Transverse colon (tissue), 4 donors: ENCODE data around the gene DZANK1. TPM values are rescaled to one million over a fixed set of nuclear protein-coding genes. Genes with fewer than 3 reads are reported as not detected.
"Not testable (repeated sequence)": the region's sequence is repeated elsewhere in the genome, so short reads cannot be mapped to it uniquely, and the experiment has no call there.

ENCODE experiments used
- DNase-seq: peaks from one replicate; pipeline ENCODE4 v3.0.0-alpha.2; 2019
- H3K27ac ChIP-seq, 4 donors: fragments of 200-600 bp; sonication (generic); 2 replicates each; pipeline ENCODE4 v1.5.1; 2016 to 2018; ENCODE audit warnings: inconsistent platforms in 4 of 4
- H3K27me3 ChIP-seq: fragments of 200-600 bp; sonication (generic); 2 replicates; pipeline ENCODE4 v1.5.1; 2017; ENCODE audit warnings: inconsistent platforms
- H3K36me3 ChIP-seq, 4 donors: fragments of 200-600 bp; sonication (generic); 2 replicates each; pipeline ENCODE4 v1.5.1; 2017 to 2019; ENCODE audit warnings: inconsistent platforms in 4 of 4
- H3K4me1 ChIP-seq, 4 donors: fragments of 200-600 bp; sonication (generic); 2 replicates each; pipeline ENCODE4 v1.5.1; 2017 to 2020; ENCODE audit warnings: inconsistent platforms in 4 of 4
- H3K4me3 ChIP-seq, 4 donors: fragments of 200-600 bp; sonication (generic); 1 replicate in 1 of 4; 2 replicates in 3 of 4; pipeline versions ENCODE4 v1.5.1 to v1.6.1; 2017 to 2019; ENCODE audit warnings: inconsistent platforms in 4 of 4
- H3K9me3 ChIP-seq, 2 donors: fragments of 200-600 bp; sonication (generic); 2 replicates each; pipeline ENCODE4 v1.5.1; 2017 to 2019; ENCODE audit warnings: inconsistent platforms in 2 of 2
- EP300 ChIP-seq: sonication (generic); formaldehyde crosslinking; IDR thresholded peaks from one replicate; pipeline ENCODE4 v1.6.1; 2017; ENCODE audit warnings: antibody characterized with exemption, low read depth
- POLR2A ChIP-seq: fragments of 450-650 bp; IDR thresholded peaks from one replicate; pipeline ENCODE4 v1.6.1; 2016; ENCODE audit warnings: antibody characterized with exemption, mild to moderate bottlenecking, moderate library complexity
- POLR2AphosphoS5 ChIP-seq, 3 donors: sonication (generic); formaldehyde crosslinking; IDR thresholded peaks; one replicate each; pipeline ENCODE4 v1.6.1; 2016; ENCODE audit warnings: antibody characterized with exemption in 3 of 3
- WGBS, 2 donors: methylation state at CpG; one replicate each; pipeline ENCODE4 v1.1.5; 2018; ENCODE audit warnings: low coverage in 1 of 2; 5-methylcytosine and 5-hydroxymethylcytosine counted together
- in situ Hi-C, 4 donors: fragments of 200-750 bp; cut with MboI; loops; one replicate each; pipeline versions ENCODE4 v1.15.0 to v1.15.1; 2017; ENCODE audit warnings: low sequenced_read_pairs in 3 of 4, low pct_ligation_motif_present in 1 of 4, low pct_unique_long_range_greater_than_20kb in 1 of 4
- intact Hi-C: fragments of 100-400 bp; cut with DNase I; formaldehyde crosslinking; loops from one replicate; pipeline ENCODE4 v1.15.1; 2023; ENCODE audit warnings: low total_unique reads
- total RNA-seq, 4 donors: library from RNA; depleted of rRNA; stranded (reverse); fragments of >200 nt; gene quantifications; one replicate each; pipeline ENCODE4 v1.1.0, GENCODE V29; 2016
- TF ChIP-seq, protein P1 (sequence below), 5 experiments: fragments of 200-600 bp in 3 of 5; fragments of 450-650 bp in 2 of 5; sonication (generic) in 3 of 5; IDR thresholded peaks; 1 replicate in 2 of 5; 2 replicates in 3 of 5; pipeline ENCODE4 v1.5.1; 2016 to 2017; ENCODE audit warnings: antibody characterized with exemption in 5 of 5, inconsistent platforms in 3 of 5, mild to moderate bottlenecking in 2 of 5, moderate library complexity in 1 of 5

DZANK1 gene
- total RNA-seq, 4 donors from 2014 or later: 1.2 to 3.8 (median 1.8) TPM

DNA sequence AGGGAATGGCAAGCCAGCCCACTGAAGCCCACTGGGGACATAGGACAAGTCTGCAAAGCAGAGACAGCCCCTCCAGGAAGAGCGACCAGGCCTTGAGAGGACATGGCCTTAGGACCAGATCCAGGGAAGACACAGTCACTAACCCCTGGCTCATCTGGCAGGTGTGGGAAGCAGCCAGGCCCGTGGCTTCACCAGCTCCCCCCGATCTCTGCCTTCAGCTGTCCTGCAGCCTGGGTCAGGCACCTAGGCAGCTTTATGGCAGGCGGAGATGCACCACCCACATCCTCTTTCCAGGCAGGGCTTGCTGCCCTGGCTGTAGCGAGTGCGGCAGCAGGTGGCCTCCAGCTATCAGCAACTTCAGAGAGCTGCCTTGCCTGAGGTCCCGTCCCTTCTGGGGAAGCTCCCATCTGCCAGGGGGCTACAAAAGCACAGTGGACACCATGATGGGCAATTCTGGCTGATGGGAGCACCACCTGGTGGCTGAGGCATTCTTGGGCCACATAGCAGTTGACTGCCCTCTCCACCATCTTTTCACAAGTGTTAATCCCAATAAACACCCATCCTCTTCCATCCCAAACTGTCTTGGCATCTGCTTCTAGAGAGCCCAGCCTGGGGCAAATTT, 85.8 kb downstream of the DZANK1 start:
- no peaks in the 10 kb centered on the region for H3K9me3 ChIP-seq
- intact Hi-C loops: no loop called here
- in situ Hi-C loops: no loop called here
- TF ChIP-seq POLR2AphosphoS5 (IDR thresholded peaks at IDR 0.05): no peak
- no peak for TF ChIP-seq EP300
- TF ChIP-seq, protein P1, sequence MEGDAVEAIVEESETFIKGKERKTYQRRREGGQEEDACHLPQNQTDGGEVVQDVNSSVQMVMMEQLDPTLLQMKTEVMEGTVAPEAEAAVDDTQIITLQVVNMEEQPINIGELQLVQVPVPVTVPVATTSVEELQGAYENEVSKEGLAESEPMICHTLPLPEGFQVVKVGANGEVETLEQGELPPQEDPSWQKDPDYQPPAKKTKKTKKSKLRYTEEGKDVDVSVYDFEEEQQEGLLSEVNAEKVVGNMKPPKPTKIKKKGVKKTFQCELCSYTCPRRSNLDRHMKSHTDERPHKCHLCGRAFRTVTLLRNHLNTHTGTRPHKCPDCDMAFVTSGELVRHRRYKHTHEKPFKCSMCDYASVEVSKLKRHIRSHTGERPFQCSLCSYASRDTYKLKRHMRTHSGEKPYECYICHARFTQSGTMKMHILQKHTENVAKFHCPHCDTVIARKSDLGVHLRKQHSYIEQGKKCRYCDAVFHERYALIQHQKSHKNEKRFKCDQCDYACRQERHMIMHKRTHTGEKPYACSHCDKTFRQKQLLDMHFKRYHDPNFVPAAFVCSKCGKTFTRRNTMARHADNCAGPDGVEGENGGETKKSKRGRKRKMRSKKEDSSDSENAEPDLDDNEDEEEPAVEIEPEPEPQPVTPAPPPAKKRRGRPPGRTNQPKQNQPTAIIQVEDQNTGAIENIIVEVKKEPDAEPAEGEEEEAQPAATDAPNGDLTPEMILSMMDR (IDR thresholded peaks at IDR 0.05): no peak
- no peak for TF ChIP-seq POLR2A
- no peaks in the 10 kb centered on the region for H3K27me3 ChIP-seq
- H3K4me1 ChIP-seq: no peaks in the 10 kb centered on the region
- no peaks in the 10 kb centered on the region for H3K36me3 ChIP-seq
- no peak overlapping the region for H3K4me3 ChIP-seq
- WGBS, 2 donors: 80% methylated on average over 7 of the region's 7 CpGs; no CpG with 5 or more reads in 1 of the 2 donors
- no peak overlapping the region for H3K27ac ChIP-seq
- DNase-seq: no peak

DNA sequence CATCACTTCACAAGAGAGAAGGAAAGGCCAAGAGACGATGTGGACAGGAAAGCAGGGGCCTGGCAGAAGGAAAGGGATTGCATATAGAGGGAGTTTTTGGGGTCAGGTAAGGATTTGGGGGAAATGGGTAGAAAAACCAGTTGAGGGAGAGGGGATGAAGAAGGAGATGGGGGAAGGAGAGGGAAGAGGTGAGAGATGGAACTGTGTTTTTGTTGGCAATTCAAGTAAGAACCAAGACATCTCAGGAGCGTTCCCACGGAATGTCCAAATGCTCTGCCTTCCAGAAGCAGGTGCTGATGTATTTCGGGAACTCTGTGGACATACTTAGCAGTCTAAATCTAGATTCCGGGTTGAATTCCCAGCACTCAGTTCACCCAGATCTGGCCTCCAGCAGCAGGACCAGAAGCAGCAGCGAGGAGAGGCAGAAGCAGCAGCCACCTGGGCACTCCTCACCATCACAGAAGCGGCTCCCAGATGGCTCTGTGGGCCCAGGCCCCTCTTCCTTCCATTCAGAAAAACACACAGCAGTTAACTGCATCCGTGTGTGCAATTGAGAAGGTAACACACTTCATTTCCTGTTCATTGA, 88.8 kb downstream of the DZANK1 start:
- DNase-seq: no peak
- intact Hi-C loops (no loop called here), in situ Hi-C loops (no loop called here)
- no peak overlapping the region for H3K4me3 ChIP-seq
- H3K9me3 ChIP-seq: no peaks in the 10 kb centered on the region
- H3K4me1 ChIP-seq: no peaks in the 10 kb centered on the region
- TF ChIP-seq, protein P1 (IDR thresholded peaks at IDR 0.05): no peak
- no peak for TF ChIP-seq EP300
- no peak for TF ChIP-seq POLR2AphosphoS5 (IDR thresholded peaks at IDR 0.05)
- no peak for TF ChIP-seq POLR2A
- no peak overlapping the region for H3K27ac ChIP-seq
- H3K27me3 ChIP-seq: no peaks in the 10 kb centered on the region
- H3K36me3 ChIP-seq: no peaks in the 10 kb centered on the region
- 55 to 62% methylated on average over 5 to 8 of the region's 8 CpGs for WGBS, 2 donors

DNA sequence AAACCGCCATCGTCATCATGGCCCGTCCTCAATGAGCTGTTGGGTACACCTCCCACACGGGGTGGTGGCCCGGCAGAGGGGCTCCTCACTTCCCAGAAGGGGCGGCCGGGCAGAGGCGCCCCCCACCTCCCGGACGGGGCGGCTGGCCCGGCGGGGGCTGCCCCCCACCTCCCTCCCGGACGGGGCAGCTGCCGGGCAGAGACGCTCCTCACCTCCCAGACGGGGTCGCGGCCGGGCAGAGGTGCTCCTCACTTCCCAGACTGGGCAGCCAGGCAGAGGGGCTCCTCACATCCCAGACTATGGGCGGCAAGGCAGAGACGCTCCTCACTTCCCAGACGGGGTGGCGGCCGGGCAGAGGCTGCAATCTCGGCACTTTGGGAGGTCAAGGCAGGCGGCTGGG, 91.3 kb downstream of the DZANK1 start:
- 90 to 96% methylated on average over 2 to 20 of the region's 28 CpGs for WGBS, 2 donors

DNA sequence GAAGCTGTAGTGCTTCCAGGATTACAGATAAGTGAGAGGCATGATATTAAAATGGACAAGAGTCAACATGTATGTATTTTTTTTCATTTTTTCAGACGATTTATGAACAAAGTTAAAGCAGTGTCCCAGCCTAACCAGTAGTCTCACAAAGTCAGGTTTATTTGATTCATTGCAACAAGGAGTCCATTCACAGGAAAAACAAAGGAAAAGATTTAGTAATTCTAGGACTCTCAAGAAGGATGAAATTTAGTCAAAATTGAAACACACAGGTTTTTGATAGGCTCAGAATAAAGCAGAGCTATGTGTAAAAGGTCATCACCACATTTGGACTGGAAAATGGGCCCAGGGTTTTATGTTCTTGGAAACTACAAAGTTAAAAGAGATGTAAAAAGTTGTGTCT, 94.5 kb downstream of the DZANK1 start:
- intact Hi-C loops: no loop called here
- DNase-seq: no peak
- Histone ChIP-seq H3K4me1 (no peaks in the 10 kb centered on the region), H3K4me3 (no peak overlapping the region), H3K9me3 (no peaks in the 10 kb centered on the region), H3K36me3 (no peaks in the 10 kb centered on the region), H3K27me3 (no peaks in the 10 kb centered on the region), H3K27ac (no peak overlapping the region)
- WGBS, 2 donors: 41 to 49% methylated on average over 1 of the region's 1 CpG
- no peak for TF ChIP-seq POLR2A
- no peak for TF ChIP-seq POLR2AphosphoS5 (IDR thresholded peaks at IDR 0.05)
- TF ChIP-seq, protein P1 (IDR thresholded peaks at IDR 0.05): no peak
- TF ChIP-seq EP300: no peak
- in situ Hi-C loops: no loop called here

More for the DNA sequence above, 91.3 kb downstream of the DZANK1 start:
- DNase-seq, H3K9me3 ChIP-seq, in situ Hi-C loops, H3K27ac ChIP-seq, H3K4me1 ChIP-seq, H3K4me3 ChIP-seq, intact Hi-C loops, H3K27me3 ChIP-seq, H3K36me3 ChIP-seq: not testable (repeated sequence)
